Endothelial cell of umbilical vein (primary cell): ENCODE data around the gene PWWP2A. TPM values are rescaled to one million over a fixed set of nuclear protein-coding genes. Genes with fewer than 3 reads are reported as not detected.

Experiments
- BruUV-seq: library from RNA; stranded (reverse); fragments of 400-500 nt; replicated peaks from 2 replicates; lab custom pipeline; 2021; lab: Mats Ljungman, UMichigan
- CTCF ChIA-PET: fragments of 300-600, 350-600 bp; sonication (Branson Sonifier 250); formaldehyde crosslinking; loops from one replicate; lab custom pipeline; 2021; ENCODE audit warnings: antibody characterized with exemption, inconsistent platforms; lab: Charles Lee
- POLR2A ChIA-PET: fragments of 300-600, 350-600 bp; sonication (Branson Sonifier 250); formaldehyde crosslinking; loops from one replicate; lab custom pipeline; 2021; ENCODE audit warnings: antibody characterized with exemption, inconsistent platforms; lab: Charles Lee
- DNase-seq: peaks from one replicate; pipeline ENCODE4 v3.0.0-alpha.2; 2011; ENCODE audit warnings: low read depth, low spot score
- FAIRE-seq: peaks from 2 replicates; lab custom pipeline; 2011; peaks lifted over from hg19 to GRCh38; lab: Jason Lieb, UNC
- H2AFZ ChIP-seq: 2 replicates; pipeline ENCODE4 v1.6.0; 2012; ENCODE audit warnings: low read depth, low read length, control low read depth, inconsistent platforms
- H3K27ac ChIP-seq: 2 replicates; pipeline ENCODE4 v1.5.1; 2011; ENCODE audit warnings: low read depth, mild to moderate bottlenecking, control low read depth, low read length, moderate library complexity; ENCODE audit not compliant: insufficient read depth
- H3K27me3 ChIP-seq, 2 experiments: 2 replicates each; pipeline versions ENCODE4 v1.6.0 to v1.6.1; 2011; ENCODE audit warnings: low read length in 2 of 2, mixed read lengths in 1 of 2; ENCODE audit not compliant: control insufficient read depth in 2 of 2, insufficient read depth in 2 of 2
- H3K36me3 ChIP-seq, 2 experiments: 2 replicates in 1 of 2; 3 replicates in 1 of 2; pipeline ENCODE4 v1.5.1; 2011; ENCODE audit warnings: low read length in 2 of 2, mild to moderate bottlenecking in 1 of 2, moderate library complexity in 1 of 2; ENCODE audit not compliant: control insufficient read depth in 2 of 2, insufficient read depth in 2 of 2; ENCODE audit errors: extremely low read depth in 1 of 2
- H3K4me1 ChIP-seq: 3 replicates; pipeline ENCODE4 v1.5.1; 2011; ENCODE audit warnings: mild to moderate bottlenecking, low read length; ENCODE audit not compliant: control insufficient read depth, insufficient read depth; ENCODE audit errors: extremely low read depth
- H3K4me2 ChIP-seq: 2 replicates; pipeline ENCODE4 v1.6.1; 2011; ENCODE audit warnings: low read length, control low read depth, mixed read lengths; ENCODE audit not compliant: insufficient read depth
- H3K4me3 ChIP-seq, 3 experiments: fragments of 200-600 bp in 1 of 3; sonication (generic), shearing (Covaris generic) in 1 of 3; replicated peaks in 1 of 3; 2 replicates each; pipeline ENCODE4 v1.5.1; 2011 to 2016; ENCODE audit warnings: control low read depth in 3 of 3, low read length in 3 of 3, mild to moderate bottlenecking in 2 of 3, inconsistent platforms in 1 of 3, low read depth in 1 of 3, moderate library complexity in 1 of 3; ENCODE audit not compliant: insufficient read depth in 1 of 3
- H3K79me2 ChIP-seq: 2 replicates; pipeline ENCODE4 v1.6.0; 2012; ENCODE audit warnings: low read length, inconsistent platforms; ENCODE audit not compliant: control insufficient read depth, insufficient read depth
- H3K9ac ChIP-seq: replicated peaks from 2 replicates; pipeline ENCODE3; 2011; ENCODE audit warnings: low read length, control low read depth; ENCODE audit not compliant: insufficient read depth; ENCODE audit errors: extremely low read depth
- H3K9me1 ChIP-seq: replicated peaks from 3 replicates; pipeline ENCODE4 v1.6.0; 2011; ENCODE audit warnings: mild to moderate bottlenecking, low read length; ENCODE audit not compliant: control insufficient read depth, insufficient read depth; ENCODE audit errors: extremely low read depth
- H3K9me3 ChIP-seq: replicated peaks from 2 replicates; pipeline ENCODE4 v1.5.1; 2012; ENCODE audit warnings: low read length, inconsistent platforms; ENCODE audit not compliant: control insufficient read depth, insufficient read depth
- H4K20me1 ChIP-seq: replicated peaks from 2 replicates; pipeline ENCODE3; 2011; ENCODE audit warnings: mild to moderate bottlenecking, low read length; ENCODE audit not compliant: control insufficient read depth, insufficient read depth; ENCODE audit errors: extremely low read depth
- EZH2 ChIP-seq: IDR thresholded peaks from 2 replicates; pipeline ENCODE4 v1.6.1; 2012; ENCODE audit warnings: borderline replicate concordance, low read depth, mild to moderate bottlenecking, moderate library complexity, low read length, inconsistent platforms; ENCODE audit not compliant: severe bottlenecking
- FOS ChIP-seq: IDR thresholded peaks from 2 replicates; pipeline ENCODE4 v1.6.1; 2011; ENCODE audit warnings: mild to moderate bottlenecking, low read length, moderate library complexity, borderline replicate concordance; ENCODE audit not compliant: insufficient read depth
- GATA2 ChIP-seq: IDR thresholded peaks from 2 replicates; pipeline ENCODE4 v1.7.0; 2011; ENCODE audit warnings: low read depth, mild to moderate bottlenecking, moderate library complexity, mixed read lengths, low read length; ENCODE audit not compliant: insufficient read length, insufficient read depth
- JUN ChIP-seq: IDR thresholded peaks from 2 replicates; pipeline ENCODE4 v1.6.1; 2011; ENCODE audit warnings: borderline replicate concordance, low read depth; ENCODE audit not compliant: insufficient read length, insufficient read depth
- MAX ChIP-seq: IDR thresholded peaks from 2 replicates; pipeline ENCODE4 v1.6.1; 2011; ENCODE audit not compliant: insufficient read depth, insufficient read length
- MYC ChIP-seq: IDR thresholded peaks from one replicate; pipeline ENCODE4 v1.6.1; 2011; ENCODE audit warnings: mild to moderate bottlenecking, low read depth, low read length
- POLR2A ChIP-seq: IDR thresholded peaks from 2 replicates; pipeline ENCODE4 v1.6.1; 2012; ENCODE audit warnings: low read depth, mild to moderate bottlenecking, control low read depth, low read length
- POLR2AphosphoS5 ChIP-seq: IDR thresholded peaks from 2 replicates; pipeline ENCODE4 v1.6.1; 2012; ENCODE audit warnings: low read depth, mild to moderate bottlenecking, control low read depth, low read length, moderate library complexity; ENCODE audit not compliant: insufficient read depth
- dilution Hi-C: fragments of 300-500 bp; cut with MboI; formaldehyde crosslinking; loops from one replicate; pipeline ENCODE4 v1.15.0; 2019; ENCODE audit warnings: low sequenced_read_pairs; ENCODE audit not compliant: extremely low pct_ligation_motif_present
- intact Hi-C: fragments of 100-400 bp; cut with micrococcal nuclease; formaldehyde crosslinking; loops from one replicate; pipeline ENCODE4 v1.10.0; 2022
- polyA plus RNA-seq, 4 experiments: library from polyadenylated mRNA; depleted of rRNA in 3 of 4; stranded (reverse) in 3 of 4; unstranded in 1 of 4; fragments of >200 nt; gene quantifications; 2 replicates each; pipeline versions ENCODE4 v1.2.1 to v1.2.3, GENCODE V29; 2011 to 2012; ENCODE audit warnings: missing spikeins in 1 of 4
- total RNA-seq: library from RNA; stranded (reverse); gene quantifications from 2 replicates; pipeline ENCODE4 v1.2.3, GENCODE V29; 2021
- TF ChIP-seq, protein P1 (sequence below), 2 donors: IDR thresholded peaks; 1 replicate in 1 of 2; 2 replicates in 1 of 2; pipeline ENCODE4 v1.5.1; 2011; ENCODE audit warnings: low read length in 2 of 2, mild to moderate bottlenecking in 2 of 2, moderate library complexity in 2 of 2, control low read depth in 1 of 2, inconsistent platforms in 1 of 2, low read depth in 1 of 2; ENCODE audit not compliant: insufficient read depth in 1 of 2; ENCODE audit errors: extremely low read depth in 1 of 2

PWWP2A gene
- total and polyA plus RNA-seq, 2 donors (not counting 3 experiments of a cell fraction or from before 2014, with no cell fraction given): 4.6 to 19.3 TPM

DNA sequence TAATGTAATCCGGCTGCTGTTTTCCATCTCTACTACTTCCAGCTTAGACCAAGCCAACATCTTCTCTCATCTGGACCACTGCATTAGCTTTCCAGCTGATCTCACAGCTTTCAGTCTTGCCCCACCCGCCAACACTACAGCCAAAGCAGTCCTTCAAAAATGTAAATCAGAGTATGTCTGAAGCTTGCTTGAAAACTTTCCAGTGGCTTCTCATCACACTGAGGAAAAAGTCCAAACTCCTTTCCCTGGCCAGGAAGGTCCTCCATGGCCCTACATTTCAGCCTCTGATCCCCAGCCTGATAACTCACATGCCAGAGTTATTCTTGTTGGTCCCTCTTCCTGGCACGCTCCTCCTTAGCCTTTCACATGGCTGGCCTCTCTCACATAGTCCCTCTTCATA is 71.8 kb downstream of the PWWP2A start:
- BruUV-seq: no TSS peak
- DNase-seq (no peak), FAIRE-seq (no peak)
- Histone ChIP-seq H3K27ac (no peak overlapping the region), H3K4me1 (peaks cover 6% of the 10 kb centered on the region), H3K4me3 (no peak overlapping the region), H3K79me2 (no peaks in the 10 kb centered on the region), H3K36me3 (peaks cover 12 to 17% of the 10 kb centered on the region in 2 experiments), H3K9me1 (no peaks in the 10 kb centered on the region), H2AFZ (no peak overlapping the region), H3K27me3 (no peaks in the 10 kb centered on the region), H3K4me2 (no peak overlapping the region), H3K9me3 (no peaks in the 10 kb centered on the region), H4K20me1 (no peaks in the 10 kb centered on the region), H3K9ac (no peak overlapping the region)
- POLR2A ChIA-PET: no interaction called here
- CTCF ChIA-PET: no interaction called here
- intact Hi-C loops: no loop called here
- no peak for TF ChIP-seq EZH2
- TF ChIP-seq FOS: no peak
- no peak for TF ChIP-seq MAX
- no peak for TF ChIP-seq MYC
- no peak for TF ChIP-seq GATA2
- no peak for TF ChIP-seq POLR2AphosphoS5
- no peak for TF ChIP-seq POLR2A
- TF ChIP-seq, protein P1, sequence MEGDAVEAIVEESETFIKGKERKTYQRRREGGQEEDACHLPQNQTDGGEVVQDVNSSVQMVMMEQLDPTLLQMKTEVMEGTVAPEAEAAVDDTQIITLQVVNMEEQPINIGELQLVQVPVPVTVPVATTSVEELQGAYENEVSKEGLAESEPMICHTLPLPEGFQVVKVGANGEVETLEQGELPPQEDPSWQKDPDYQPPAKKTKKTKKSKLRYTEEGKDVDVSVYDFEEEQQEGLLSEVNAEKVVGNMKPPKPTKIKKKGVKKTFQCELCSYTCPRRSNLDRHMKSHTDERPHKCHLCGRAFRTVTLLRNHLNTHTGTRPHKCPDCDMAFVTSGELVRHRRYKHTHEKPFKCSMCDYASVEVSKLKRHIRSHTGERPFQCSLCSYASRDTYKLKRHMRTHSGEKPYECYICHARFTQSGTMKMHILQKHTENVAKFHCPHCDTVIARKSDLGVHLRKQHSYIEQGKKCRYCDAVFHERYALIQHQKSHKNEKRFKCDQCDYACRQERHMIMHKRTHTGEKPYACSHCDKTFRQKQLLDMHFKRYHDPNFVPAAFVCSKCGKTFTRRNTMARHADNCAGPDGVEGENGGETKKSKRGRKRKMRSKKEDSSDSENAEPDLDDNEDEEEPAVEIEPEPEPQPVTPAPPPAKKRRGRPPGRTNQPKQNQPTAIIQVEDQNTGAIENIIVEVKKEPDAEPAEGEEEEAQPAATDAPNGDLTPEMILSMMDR (IDR thresholded peaks at IDR 0.05; ENCODE audit: extremely low read depth in 1 of 2, insufficient read depth in 1 of 2, low read depth in 1 of 2, low read length in 2 of 2): no peak
- no peak for TF ChIP-seq JUN
- dilution Hi-C loops: no loop called here
